Endothelial cell of umbilical vein (primary cell): ENCODE results near the gene OR12D1.

Experiments used
- EZH2 ChIP-seq: IDR thresholded peaks from 2 replicates; pipeline ENCODE4 v1.6.1; 2012; ENCODE audit warnings: borderline replicate concordance, low read depth, mild to moderate bottlenecking, moderate library complexity, low read length, inconsistent platforms; ENCODE audit not compliant: severe bottlenecking
- GATA2 ChIP-seq: IDR thresholded peaks from 2 replicates; pipeline ENCODE4 v1.7.0; 2011; ENCODE audit warnings: low read depth, mild to moderate bottlenecking, moderate library complexity, mixed read lengths, low read length; ENCODE audit not compliant: insufficient read length, insufficient read depth
- JUN ChIP-seq: IDR thresholded peaks from 2 replicates; pipeline ENCODE4 v1.6.1; 2011; ENCODE audit warnings: borderline replicate concordance, low read depth; ENCODE audit not compliant: insufficient read length, insufficient read depth
- MYC ChIP-seq: IDR thresholded peaks from one replicate; pipeline ENCODE4 v1.6.1; 2011; ENCODE audit warnings: mild to moderate bottlenecking, low read depth, low read length
- POLR2A ChIP-seq: IDR thresholded peaks from 2 replicates; pipeline ENCODE4 v1.6.1; 2012; ENCODE audit warnings: low read depth, mild to moderate bottlenecking, control low read depth, low read length
- POLR2AphosphoS5 ChIP-seq: IDR thresholded peaks from 2 replicates; pipeline ENCODE4 v1.6.1; 2012; ENCODE audit warnings: low read depth, mild to moderate bottlenecking, control low read depth, low read length, moderate library complexity; ENCODE audit not compliant: insufficient read depth
- TF ChIP-seq, protein P1 (sequence below), 2 donors: IDR thresholded peaks; 1 replicate in 1 of 2; 2 replicates in 1 of 2; pipeline ENCODE4 v1.5.1; 2011; ENCODE audit warnings: low read length in 2 of 2, mild to moderate bottlenecking in 2 of 2, moderate library complexity in 2 of 2, control low read depth in 1 of 2, inconsistent platforms in 1 of 2, low read depth in 1 of 2; ENCODE audit not compliant: insufficient read depth in 1 of 2; ENCODE audit errors: extremely low read depth in 1 of 2
- TF ChIP-seq, protein P2 (sequence below): IDR thresholded peaks from 2 replicates; pipeline ENCODE4 v1.6.1; 2011; ENCODE audit not compliant: insufficient read depth, insufficient read length

GRCh38 chr6:29375191-29375590 lies 39.5 kb upstream of the OR12D1 start, which contains the start of gene OR12D3:
- TF ChIP-seq MYC (no peak), EZH2 (no peak), POLR2A (no peak), JUN (no peak), POLR2AphosphoS5 (no peak), GATA2 (no peak)
- TF ChIP-seq, protein P1, sequence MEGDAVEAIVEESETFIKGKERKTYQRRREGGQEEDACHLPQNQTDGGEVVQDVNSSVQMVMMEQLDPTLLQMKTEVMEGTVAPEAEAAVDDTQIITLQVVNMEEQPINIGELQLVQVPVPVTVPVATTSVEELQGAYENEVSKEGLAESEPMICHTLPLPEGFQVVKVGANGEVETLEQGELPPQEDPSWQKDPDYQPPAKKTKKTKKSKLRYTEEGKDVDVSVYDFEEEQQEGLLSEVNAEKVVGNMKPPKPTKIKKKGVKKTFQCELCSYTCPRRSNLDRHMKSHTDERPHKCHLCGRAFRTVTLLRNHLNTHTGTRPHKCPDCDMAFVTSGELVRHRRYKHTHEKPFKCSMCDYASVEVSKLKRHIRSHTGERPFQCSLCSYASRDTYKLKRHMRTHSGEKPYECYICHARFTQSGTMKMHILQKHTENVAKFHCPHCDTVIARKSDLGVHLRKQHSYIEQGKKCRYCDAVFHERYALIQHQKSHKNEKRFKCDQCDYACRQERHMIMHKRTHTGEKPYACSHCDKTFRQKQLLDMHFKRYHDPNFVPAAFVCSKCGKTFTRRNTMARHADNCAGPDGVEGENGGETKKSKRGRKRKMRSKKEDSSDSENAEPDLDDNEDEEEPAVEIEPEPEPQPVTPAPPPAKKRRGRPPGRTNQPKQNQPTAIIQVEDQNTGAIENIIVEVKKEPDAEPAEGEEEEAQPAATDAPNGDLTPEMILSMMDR (IDR thresholded peaks at IDR 0.05; ENCODE audit: extremely low read depth in 1 of 2, insufficient read depth in 1 of 2, low read depth in 1 of 2, low read length in 2 of 2): no peak
- TF ChIP-seq, protein P2, sequence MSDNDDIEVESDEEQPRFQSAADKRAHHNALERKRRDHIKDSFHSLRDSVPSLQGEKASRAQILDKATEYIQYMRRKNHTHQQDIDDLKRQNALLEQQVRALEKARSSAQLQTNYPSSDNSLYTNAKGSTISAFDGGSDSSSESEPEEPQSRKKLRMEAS: no peak
